ENCODE results near the gene IDH3G.

IDH3G gene

GRCh38 chrX:153771415-153772315 lies 22.5 kb downstream of the IDH3G start:
- FAIRE-seq = no peak

- FAIRE-seq = no peak
Observed at GRCh38 chrX:153770601-153771414, 23.4 kb downstream of the IDH3G start.

- no peak for FAIRE-seq
Observed at GRCh38 chrX:153769865-153770600, 24.1 kb downstream of the IDH3G start.

GRCh38 chrX:153769158-153769864 lies 24.9 kb downstream of the IDH3G start:
- no peak for FAIRE-seq

- no peak for FAIRE-seq
Observed at GRCh38 chrX:153768311-153769157, 25.6 kb downstream of the IDH3G start.

DNA sequence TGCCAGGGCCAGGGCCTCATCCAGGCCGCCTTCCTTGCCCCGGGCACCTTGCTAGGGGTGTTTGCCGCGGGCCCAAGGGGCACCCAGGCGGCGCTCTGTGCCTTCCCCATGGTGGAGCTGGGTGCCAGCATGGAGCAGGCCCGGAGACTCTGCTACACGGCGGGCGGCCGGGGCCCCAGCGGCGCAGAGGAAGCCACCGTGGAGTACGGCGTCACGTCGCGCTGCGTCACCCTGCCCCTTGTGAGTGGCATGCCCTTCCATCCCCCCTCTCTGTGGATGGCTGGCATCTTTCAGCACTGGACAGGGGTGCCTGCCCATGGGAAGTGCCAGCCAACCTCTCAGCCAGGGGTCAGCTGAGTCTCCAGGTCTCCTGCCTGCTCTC lies 26.5 kb downstream of the IDH3G start:
- no peak for FAIRE-seq

GRCh38 chrX:153766871-153767673 lies 27.1 kb downstream of the IDH3G start:
- FAIRE-seq = no peak

GRCh38 chrX:153766098-153766817 lies 27.9 kb downstream of the IDH3G start:
- no peak for FAIRE-seq

GRCh38 chrX:153765138-153766079 lies 28.8 kb downstream of the IDH3G start:
- no peak for FAIRE-seq

GRCh38 chrX:153764786-153765137 lies 29.4 kb downstream of the IDH3G start:
- no peak for FAIRE-seq

DNA sequence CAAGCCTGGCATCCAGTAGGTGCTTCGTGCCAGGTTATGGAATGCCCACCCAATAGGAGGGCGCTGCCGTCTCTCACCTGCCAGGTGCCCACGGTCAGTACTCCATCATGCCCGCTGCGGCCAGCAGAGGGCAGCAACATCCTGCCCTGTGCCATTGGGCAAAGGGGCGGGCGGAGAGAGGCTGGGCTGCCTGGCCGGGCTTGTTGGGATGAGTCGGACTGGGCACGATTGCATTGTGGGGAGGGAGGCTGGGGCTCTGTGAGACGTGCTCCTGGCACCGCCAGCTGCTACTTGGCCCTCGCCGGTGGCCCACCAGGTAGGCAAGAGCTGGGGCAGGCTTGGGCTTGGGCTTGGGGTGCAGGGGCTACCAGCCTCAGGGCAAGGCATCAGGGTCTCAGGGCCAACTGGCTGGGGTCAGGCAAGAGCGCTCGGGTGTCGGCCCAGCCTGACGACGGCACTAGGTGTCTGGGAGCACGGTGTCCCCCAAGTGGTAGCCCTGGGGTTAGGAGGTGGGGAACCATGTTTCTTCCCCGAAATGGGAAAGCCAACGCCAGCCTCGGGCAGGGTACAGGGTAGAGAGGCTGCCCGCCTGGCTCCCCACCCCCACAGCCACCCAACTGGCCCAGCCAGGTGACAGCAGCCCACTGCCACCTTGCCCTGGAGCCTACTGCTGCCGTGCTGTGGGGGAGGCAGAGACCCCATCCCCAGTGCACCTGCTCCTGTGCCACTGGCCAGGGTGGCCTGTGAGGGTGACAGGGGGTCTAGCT lies 30.0 kb downstream of the IDH3G start, which contains the start of gene PLXNB3:
PLXNB3 (plus strand) TSS at position 261 of the 767 bp plus-strand sequence. CDS start 1,287 bp downstream, outside the sequence.
- FAIRE-seq = no peak

GRCh38 chrX:153763298-153763932 lies 30.8 kb downstream of the IDH3G start:
- FAIRE-seq = no peak

- no peak for FAIRE-seq
Observed at GRCh38 chrX:153762626-153763173, 31.5 kb downstream of the IDH3G start.

DNA sequence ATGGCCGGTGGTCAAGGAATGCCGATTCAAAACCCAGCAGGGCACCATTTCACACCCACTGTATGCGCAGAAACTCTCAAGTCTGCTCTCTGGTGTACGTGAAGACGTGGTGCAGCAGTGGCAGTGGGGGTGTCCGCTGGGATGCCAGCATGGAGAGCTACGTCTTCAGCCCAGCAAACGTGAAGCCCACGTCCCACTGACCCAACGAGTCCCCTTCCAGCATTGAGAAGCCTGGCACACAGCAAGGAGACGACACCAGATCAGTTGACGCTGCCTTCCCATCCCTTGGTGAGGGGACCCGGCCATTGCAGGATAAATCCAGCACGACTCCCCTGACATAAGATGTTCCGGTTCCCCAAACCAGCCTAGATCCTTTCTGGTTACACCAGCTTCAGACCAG lies 32.3 kb downstream of the IDH3G start:
- FAIRE-seq = no peak

GRCh38 chrX:153755136-153755535 lies 39.0 kb downstream of the IDH3G start:
- no peak for FAIRE-seq

DNA sequence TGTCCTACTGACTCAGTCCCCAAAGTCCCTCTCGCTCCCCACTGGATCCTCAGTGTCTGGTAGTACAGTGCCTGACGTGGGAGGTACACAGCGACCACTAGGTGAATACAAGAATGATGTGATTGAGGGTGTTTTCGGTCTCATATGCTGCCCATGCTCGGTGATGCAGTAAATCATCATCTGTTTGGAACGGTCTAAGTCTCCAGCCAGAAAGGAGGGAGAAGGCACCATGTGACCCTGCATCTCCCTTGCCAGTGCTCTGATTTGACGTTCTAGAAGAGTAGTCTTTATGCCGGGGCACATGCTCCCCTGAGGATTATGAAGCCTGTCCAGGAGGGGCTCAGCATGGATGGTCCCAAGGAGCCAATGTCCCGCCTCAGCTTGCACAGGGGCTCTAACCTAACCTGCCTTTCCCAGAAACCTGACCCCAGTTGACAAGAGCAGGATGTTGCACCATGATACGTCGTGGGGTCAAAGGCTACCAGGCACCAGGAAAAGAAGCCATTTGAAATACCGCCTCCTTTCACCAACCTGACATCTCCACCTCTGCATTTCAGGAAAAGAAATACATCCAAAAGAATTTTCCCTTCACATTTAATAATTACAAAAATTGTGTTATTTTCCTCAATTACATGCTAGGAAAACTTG lies 43.9 kb downstream of the IDH3G start:
- FAIRE-seq = no peak

Data from colon (tissue), 2 donors.